HTR-8/SVneo (cell line): Measurements from ENCODE around the gene FHOD3.

Experiments used
- DNase-seq: peaks from one replicate; pipeline ENCODE4 v3.0.0; 2011; ENCODE audit warnings: low spot score, mixed read lengths; ENCODE audit not compliant: insufficient read length
- FAIRE-seq: peaks from 2 replicates; lab custom pipeline; 2011; peaks lifted over from hg19 to GRCh38; lab: Jason Lieb, UNC

The FHOD3 gene

GRCh38 chr18:36432880-36433555, 135.5 kb downstream of the FHOD3 start:
- FAIRE-seq (no peak), DNase-seq (no peak)

GRCh38 chr18:36436387-36436786, 138.9 kb downstream of the FHOD3 start:
- no peak for FAIRE-seq

DNA sequence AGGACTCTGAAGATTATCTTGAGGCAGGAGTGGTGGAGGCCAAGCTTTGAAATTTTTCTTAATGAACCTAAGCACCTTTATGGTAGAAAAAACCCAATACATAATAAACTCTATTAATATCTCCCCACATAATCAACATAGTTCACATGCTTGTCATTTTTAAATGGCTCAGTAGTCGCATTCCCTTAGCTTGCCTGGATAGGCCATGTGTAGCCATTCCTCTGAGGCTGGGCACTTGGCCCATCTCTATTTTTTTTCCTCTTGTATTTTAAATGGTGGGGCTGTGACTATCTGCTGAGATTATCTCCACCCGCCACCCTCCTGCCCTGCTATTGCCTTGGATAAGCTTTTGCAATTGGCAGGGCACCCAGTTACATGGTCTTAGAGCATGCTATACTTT, 143.1 kb downstream of the FHOD3 start:
- no peak for FAIRE-seq

More at GRCh38 chr18:36436387-36436786, 138.9 kb downstream of the FHOD3 start:
- no peak for DNase-seq

DNA sequence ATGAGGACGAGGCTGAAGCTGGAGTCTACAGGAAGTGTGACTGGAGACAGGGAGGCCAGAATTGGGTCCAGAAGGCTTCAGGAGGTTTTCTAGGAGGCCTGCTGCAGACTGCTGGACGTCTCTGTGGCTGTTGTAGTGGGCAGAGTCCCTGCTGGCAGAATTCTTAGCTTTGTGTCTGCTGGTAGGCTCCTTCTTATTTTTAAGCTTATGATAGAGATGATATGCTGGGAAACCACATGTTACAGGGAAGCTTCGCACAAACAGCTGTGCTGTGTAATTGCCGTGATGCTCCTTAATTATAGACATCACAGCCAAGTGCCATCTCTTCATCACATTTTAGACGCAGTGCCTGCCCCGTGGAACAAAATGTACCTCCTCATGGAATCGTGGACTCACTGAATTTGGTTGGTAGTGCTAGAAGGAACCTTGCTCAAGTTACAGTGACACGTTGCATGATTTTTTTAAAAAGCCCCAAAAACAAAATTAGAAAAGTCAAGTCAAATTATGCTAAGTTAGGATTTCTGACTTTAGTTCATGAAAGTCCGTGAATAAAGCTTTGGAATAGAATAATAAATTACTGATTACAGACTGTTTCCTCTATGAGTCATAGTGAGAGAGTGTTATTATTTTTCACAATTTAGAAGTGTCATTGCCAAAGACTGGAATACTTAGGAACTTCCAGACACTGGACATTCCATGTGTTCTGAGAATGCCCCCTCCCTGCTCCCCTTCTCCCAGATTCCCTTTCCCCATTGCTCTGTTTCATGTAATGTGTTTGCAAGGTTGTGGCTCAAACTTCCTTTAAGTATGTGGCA, 144.1 kb downstream of the FHOD3 start:
- no peak for DNase-seq
- no peak for FAIRE-seq

More for the DNA sequence above, 143.1 kb downstream of the FHOD3 start:
- DNase-seq: no peak

GRCh38 chr18:36442717-36443116, 145.2 kb downstream of the FHOD3 start:
- no peak for FAIRE-seq

GRCh38 chr18:36446059-36446458, 148.5 kb downstream of the FHOD3 start:
- DNase-seq (no peak), FAIRE-seq (no peak)

More at GRCh38 chr18:36442717-36443116, 145.2 kb downstream of the FHOD3 start:
- DNase-seq: no peak

DNA sequence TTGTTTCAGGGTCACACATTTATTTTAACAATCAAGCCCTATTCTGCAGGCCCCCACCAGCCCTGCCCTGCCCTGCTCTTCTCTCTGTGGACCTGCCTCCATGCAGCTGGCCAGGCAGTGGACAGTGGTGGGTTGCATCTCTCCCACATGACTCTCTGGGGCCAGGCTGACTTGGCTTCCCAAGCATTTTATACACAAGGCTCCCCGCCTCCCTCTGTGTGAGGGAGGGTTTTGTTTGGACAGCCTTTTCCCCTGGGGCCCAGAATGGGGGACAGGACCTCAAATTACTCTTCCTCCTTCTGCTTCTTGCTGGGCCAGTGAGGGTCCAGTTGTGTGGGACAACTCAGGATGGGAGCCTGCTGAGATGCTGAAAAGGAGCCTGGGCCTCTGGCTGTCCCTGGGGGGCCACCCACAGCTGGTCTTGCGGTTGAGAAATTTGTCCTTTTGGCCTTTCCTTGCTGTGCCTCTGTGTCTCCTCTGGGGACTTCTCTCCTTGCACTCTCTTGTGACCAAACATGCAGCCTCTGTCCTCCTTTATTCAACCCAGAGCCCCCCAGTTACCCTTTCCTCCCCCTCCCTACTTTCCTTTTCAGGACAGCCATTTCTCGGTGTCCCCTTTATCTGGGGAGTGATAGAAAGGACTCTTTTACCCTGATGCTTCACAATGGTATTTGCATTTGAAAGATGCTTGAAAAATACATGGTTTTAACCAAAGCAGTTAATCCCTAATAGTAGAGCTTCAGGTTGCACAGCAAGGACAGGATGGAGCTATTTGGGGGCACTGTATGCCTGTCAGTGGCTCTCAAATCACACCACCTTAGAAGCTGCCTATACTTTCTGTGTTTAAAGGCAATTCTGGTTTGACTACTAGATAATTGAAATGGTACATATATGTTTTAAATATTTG, 151.1 kb downstream of the FHOD3 start:
- FAIRE-seq (no peak), DNase-seq (no peak)

GRCh38 chr18:36449451-36449850, 151.9 kb downstream of the FHOD3 start:
- no peak for DNase-seq
- FAIRE-seq: no peak

GRCh38 chr18:36450264-36450663, 152.8 kb downstream of the FHOD3 start:
- FAIRE-seq: no peak
- no peak for DNase-seq

- DNase-seq: no peak
- FAIRE-seq: no peak
These were observed 154.1 kb downstream of the FHOD3 start for GRCh38 chr18:36451454-36452251.

DNA sequence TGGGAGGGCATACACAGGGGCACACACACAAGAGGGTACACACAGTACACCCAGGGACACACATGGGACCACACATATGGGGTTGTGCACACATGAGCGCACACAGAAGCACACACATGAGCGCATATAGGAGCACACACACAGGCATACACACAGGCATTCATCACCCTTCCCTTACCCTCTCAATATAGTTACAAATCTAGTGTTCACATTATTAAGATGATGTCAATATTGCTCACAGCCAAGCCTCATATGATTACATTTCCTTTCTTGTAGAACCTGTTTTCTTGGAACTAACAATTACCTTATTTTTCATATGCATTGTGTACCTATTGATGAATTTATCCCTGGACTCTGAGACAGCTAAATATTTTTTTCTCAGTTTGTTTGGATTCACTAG, 156.7 kb downstream of the FHOD3 start:
- FAIRE-seq: no peak
- DNase-seq: no peak

- FAIRE-seq (no peak), DNase-seq (no peak)
These were observed 157.4 kb downstream of the FHOD3 start for GRCh38 chr18:36454848-36455458.

DNA sequence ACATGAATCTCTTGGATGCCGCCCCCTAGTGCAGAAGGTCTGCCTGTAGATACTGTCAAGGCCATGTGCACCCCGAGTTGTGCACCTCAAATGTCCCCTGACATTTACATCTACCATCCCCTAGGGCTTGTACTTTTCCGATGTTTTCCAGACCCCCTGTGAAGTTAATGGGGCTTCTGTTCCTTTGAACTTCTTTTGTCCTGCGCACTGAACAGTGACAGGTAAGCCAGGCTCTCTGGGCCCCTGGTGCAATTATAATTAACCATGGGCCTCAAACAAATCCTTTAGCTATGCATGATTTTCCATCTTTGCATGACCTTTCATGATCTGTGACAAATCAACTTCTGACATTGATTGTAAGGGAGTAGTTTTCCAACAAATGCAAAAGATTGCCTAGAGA, 158.4 kb downstream of the FHOD3 start:
- no peak for FAIRE-seq

GRCh38 chr18:36456622-36457021, 159.1 kb downstream of the FHOD3 start:
- DNase-seq: no peak
- FAIRE-seq: no peak

More for the DNA sequence above, 158.4 kb downstream of the FHOD3 start:
- DNase-seq: no peak

GRCh38 chr18:36457683-36458082, 160.2 kb downstream of the FHOD3 start:
- no peak for DNase-seq
- FAIRE-seq: no peak

DNA sequence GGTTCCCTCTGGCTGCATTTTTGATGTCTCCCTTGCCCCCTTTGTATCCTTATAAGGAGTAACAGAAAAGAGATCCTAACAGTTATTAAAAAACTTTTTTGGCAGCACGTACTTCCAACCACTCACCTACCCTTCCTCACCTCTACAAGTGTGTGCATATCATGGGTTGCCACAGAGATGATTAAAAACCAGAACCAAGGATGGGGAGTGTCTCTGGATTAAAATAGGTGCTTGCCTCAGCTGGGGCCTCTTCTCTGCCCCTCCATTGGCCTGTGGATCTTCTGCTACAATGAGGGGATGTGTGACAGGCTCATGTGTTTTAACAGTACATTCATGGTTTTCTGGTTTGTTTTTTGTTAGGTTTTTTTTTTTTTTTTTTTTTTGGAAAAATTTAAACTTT, 160.8 kb downstream of the FHOD3 start:
- FAIRE-seq (no peak), DNase-seq (no peak)

GRCh38 chr18:36459203-36459602, 161.7 kb downstream of the FHOD3 start:
- no peak for FAIRE-seq

GRCh38 chr18:36459786-36460185, 162.3 kb downstream of the FHOD3 start:
- DNase-seq (no peak), FAIRE-seq (no peak)

More at GRCh38 chr18:36459203-36459602, 161.7 kb downstream of the FHOD3 start:
- DNase-seq: no peak

DNA sequence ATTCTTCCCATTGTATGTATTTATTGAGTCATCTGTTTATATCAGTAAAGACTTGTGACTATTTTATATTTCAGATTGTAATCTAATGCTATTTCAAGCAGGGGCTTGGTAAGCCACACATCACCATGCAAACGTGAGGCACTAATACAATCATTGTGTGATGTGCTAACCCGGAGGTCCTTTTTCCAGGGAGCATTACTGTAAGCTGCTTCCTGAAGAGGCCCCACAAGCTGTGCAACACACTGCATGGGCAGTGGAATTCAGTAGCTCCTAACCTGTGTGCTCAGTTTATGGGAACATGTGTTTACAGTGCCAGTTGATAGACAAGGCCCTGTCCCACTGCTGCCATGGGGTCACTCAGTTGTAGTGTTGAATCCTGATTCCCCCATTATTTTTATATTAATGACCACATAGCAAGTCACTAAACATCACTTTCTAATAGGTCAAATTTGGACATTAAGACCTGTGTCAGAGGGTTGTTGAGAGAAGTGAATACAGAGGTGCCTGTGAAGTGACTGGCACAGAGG, 162.9 kb downstream of the FHOD3 start:
- FAIRE-seq: no peak
- DNase-seq: no peak
